GM18858 (cell line): ENCODE data around the gene NTSR2.

Source experiments
- ATAC-seq: cut with Tn5 transposase; IDR thresholded peaks from one replicate; pipeline ENCODE4 v1.9.1; 2021; ENCODE audit not compliant: unreplicated experiment

The NTSR2 gene

GRCh38 chr2:11630855-11631254, 39.1 kb downstream of the NTSR2 start:
- no peak for ATAC-seq

DNA sequence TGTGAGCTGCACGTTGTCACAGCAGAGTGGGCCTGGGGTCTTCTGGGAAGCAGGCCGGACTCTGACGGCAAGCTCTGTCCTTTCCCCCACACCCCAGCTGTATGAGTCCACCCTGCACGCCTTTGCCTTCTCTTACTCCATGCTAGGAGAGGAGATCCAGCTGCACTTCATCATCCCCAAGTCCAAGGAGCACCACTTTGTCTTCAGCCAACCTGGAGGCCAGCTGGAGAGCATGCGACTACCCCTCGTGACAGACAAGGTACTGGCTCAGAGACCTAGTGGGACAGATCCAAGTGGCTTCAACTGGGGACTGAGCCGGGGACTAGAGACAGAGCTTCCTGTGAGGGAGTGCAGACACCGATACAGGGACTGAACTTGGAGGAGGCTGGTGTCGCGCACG, 40.1 kb downstream of the NTSR2 start:
- no peak for ATAC-seq

GRCh38 chr2:11629215-11629614, 40.8 kb downstream of the NTSR2 start:
- no peak for ATAC-seq

- no peak for ATAC-seq
These were observed 41.3 kb downstream of the NTSR2 start for GRCh38 chr2:11628675-11629074.

GRCh38 chr2:11625671-11626070, 44.3 kb downstream of the NTSR2 start:
- no peak for ATAC-seq

- no peak for ATAC-seq
These were observed 45.1 kb downstream of the NTSR2 start for GRCh38 chr2:11624893-11625292.

GRCh38 chr2:11622611-11623010, 47.4 kb downstream of the NTSR2 start:
- ATAC-seq, result no peak

DNA sequence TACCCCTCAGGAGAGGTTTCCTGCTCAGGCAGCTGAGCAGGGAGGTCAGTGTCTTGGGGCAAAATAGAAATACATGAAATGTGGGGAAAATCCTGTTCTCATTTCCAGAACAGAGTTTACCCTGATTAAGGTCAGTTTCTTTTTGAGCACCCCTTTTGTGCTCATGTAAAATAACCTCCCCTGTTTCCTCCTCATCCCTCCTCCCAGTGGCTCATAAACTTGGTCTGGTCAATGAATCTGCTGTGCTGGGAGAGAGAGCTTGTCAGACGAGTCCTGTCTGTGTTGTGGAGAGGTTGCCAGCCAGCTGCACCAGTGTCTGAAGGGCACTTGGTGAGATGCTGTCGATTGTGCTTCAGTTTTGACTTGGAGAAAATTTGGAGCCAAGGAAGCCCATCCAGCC, 48.6 kb downstream of the NTSR2 start:
- no peak for ATAC-seq

DNA sequence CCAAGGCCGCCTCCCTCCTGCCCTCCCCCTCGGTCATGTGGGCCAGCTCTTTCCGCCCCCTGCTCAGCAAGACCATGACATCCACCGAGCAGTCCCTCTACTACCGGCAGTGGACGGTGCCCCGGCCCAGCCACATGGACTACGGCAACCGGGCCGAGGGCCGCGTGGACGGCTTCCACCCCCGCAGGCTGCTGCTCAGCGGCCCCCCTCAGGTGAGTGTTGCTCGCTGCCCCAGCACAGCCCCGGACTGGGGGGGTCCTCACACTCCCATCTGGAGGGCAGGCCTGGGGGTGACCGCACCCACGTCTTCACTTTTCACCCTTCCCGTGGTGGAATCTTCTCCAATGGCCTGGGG, 51.3 kb downstream of the NTSR2 start:
- ATAC-seq, result no peak

DNA sequence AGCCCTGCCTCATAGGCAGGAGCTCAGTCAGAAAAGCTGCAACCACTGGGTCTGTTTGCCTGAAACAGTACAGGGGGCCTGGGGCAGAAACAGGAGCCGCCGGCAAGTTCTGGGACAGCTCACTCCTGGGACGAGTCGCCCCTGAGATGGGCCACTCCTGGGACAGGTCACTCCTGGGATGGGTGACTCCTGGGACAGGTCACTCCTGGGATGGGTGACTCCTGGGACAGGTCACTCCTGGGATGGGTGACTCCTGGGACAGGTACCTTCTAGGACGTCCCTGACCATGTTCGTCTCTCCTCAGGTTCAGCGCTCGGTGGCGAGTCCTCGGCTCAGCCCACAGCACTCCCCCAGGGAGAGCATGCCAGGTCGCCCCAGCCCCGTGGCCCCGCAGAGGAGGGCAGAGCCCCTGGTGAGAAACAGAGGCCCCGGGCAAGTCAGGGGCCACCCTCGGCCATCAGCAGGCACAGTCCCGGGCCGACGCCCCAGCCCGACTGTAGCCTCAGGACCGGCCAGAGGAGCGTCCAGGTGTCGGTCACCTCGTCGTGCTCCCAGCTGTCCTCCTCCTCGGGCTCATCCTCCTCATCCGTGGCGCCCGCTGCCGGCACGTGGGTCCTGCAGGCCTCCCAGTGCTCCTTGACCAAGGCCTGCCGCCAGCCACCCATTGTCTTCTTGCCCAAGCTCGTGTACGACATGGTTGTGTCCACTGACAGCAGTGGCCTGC, 51.8 kb downstream of the NTSR2 start:
- no peak for ATAC-seq

- no peak for ATAC-seq
These were observed 52.5 kb downstream of the NTSR2 start for GRCh38 chr2:11617527-11617926.

GRCh38 chr2:11616851-11617415, 53.1 kb downstream of the NTSR2 start:
- no peak for ATAC-seq

GRCh38 chr2:11616097-11616687, 53.8 kb downstream of the NTSR2 start:
- ATAC-seq, result no peak

DNA sequence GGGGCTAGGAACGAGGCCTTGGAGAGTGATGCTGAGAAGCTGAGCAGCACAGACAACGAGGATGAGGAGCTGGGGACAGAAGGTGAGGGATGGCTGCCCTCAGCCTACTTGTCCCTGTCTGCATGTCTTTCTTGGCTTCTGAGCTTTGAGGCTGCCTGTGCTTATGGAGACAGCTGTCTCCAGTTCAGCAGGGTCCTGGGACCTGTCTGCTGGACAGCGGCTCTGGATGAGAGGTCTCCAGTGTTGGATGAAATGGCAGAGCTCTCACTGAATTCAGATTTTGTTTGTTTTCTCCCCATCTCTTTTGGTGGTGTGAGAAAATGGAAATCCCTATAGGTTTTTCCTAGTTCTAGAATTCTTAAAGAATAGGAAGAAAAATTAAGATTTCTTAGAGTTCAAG, 54.8 kb downstream of the NTSR2 start:
- ATAC-seq, result no peak

DNA sequence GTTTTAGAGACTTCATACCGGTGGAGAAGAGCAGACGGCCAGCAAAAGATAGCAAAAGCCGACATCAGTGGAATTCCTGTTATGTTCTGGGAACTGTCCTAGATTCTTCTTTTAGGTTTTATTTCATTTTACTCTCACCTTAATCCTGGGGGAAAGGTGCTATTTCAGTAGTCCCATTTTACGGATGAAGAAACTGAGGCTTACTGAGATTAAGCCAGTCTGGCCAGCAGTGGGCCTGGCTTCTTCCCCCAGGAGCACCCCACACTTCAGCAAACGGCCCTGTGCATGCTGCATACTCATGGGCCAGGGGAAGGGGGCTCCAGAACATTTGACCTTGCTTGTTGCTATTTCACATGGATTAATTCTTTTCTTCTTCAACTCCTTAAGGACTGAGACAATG, 56.7 kb downstream of the NTSR2 start:
- ATAC-seq, result no peak

DNA sequence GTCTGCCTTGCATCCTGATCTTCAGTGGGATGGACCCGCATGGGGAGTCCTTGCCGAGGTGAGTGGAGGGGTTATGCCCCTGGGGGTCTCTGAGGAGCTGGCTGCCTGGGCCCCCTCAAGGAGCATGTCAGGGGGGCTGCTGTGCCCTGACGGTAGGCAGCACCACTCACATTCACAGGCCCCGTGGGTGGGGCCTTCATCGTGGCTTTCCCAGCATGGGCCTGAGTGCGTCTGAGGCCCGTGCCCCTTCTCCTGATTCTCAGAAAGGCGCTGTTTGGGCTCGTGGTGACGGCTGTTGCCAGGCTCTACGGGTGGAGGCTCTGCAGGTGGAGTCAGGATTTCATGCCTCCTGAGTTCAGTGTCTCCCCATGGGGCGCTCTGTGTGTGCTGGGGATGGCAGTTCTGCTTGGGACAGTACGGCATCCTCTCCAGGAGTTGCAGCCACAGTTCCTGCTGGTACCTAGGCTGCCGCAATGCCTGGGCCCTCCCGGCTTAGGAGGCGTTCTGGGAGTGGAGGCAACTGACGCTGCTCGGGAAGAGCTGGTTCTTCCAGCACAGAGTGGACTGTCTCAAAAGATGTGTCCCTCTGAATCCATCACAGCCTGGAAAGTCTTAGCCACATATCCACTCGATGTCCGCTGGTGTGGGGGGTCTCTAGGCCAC, 57.3 kb downstream of the NTSR2 start:
- no peak for ATAC-seq

- no peak for ATAC-seq
These were observed 58.7 kb downstream of the NTSR2 start for GRCh38 chr2:11611251-11611650.

DNA sequence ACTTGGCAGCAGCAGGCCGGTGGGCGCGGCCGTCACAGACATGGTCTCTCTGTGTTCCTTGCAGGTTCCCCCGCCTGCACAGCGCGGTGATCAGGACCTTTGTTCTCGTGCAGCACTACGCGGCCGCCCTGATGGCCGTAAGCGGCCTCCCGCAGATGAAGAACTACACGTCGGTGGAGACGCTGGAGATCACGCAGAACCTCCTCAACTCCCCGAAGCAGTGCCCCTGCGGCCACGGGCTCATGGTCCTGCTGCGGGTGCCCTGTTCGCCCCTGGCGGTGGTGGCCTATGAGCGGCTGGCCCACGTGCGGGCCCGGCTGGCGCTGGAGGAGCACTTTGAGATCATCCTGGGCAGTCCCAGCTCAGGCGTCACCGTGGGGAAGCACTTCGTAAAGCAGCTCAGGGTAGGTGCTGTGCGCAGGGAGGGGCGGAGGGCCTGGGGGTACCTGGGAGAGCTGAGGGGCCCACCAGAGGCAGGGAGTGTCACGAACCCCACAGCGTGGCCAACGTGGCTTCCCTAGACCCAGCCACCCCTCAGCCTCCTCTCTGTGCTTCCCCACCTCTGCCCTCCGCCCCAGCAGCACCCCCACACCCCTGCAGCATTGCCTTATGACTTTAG, 59.3 kb downstream of the NTSR2 start:
- ATAC-seq, result no peak
